Parathyroid adenoma (tissue), 2 donors: ENCODE results near the gene DIAPH2.

Source experiments
- H2AFZ ChIP-seq: fragments of 300-600 bp; sonication (generic); one replicate; pipeline ENCODE4 v1.7.0; 2017; ENCODE audit warnings: antibody characterized with exemption, mild to moderate bottlenecking
- H3K27ac ChIP-seq: fragments of 300-600 bp; sonication (generic); one replicate; pipeline ENCODE4 v1.7.0; 2017
- H3K27me3 ChIP-seq: fragments of 300-600 bp; sonication (generic); one replicate; pipeline ENCODE4 v1.7.0; 2017; ENCODE audit warnings: low read length; ENCODE audit not compliant: control insufficient read depth, insufficient read depth
- H3K36me3 ChIP-seq: fragments of 300-600 bp; sonication (generic); one replicate; pipeline ENCODE4 v1.7.0; 2017; ENCODE audit warnings: low read length; ENCODE audit not compliant: control insufficient read depth, insufficient read depth
- H3K4me1 ChIP-seq: fragments of 300-600 bp; sonication (generic); one replicate; pipeline ENCODE4 v1.7.0; 2017; ENCODE audit warnings: control low read depth
- H3K4me2 ChIP-seq: fragments of 300-600 bp; sonication (generic); one replicate; pipeline ENCODE4 v1.7.0; 2017; ENCODE audit warnings: low read length
- H3K4me3 ChIP-seq: fragments of 300-600 bp; sonication (generic); one replicate; pipeline ENCODE4 v1.7.0; 2017; ENCODE audit warnings: low read depth, low read length
- H3K79me2 ChIP-seq: fragments of 300-600 bp; sonication (generic); one replicate; pipeline ENCODE4 v1.7.0; 2017; ENCODE audit warnings: control low read depth
- H3K9ac ChIP-seq: fragments of 300-600 bp; sonication (generic); one replicate; pipeline ENCODE4 v1.7.0; 2017; ENCODE audit warnings: mild to moderate bottlenecking
- H3K9me3 ChIP-seq: fragments of 300-600 bp; sonication (generic); one replicate; pipeline ENCODE4 v1.7.0; 2017; ENCODE audit warnings: low read length; ENCODE audit not compliant: control insufficient read depth
- CTCF ChIP-seq: fragments of 300-600 bp; sonication (generic); IDR thresholded peaks from one replicate; pipeline ENCODE4 v1.7.0; 2017; ENCODE audit warnings: antibody characterized with exemption, mild to moderate bottlenecking
- donor health status: primary hyperparathyroidism.

The DIAPH2 gene

GRCh38 chrX:97126020-97126419 lies 441.4 kb downstream of the DIAPH2 start:
- Histone ChIP-seq H3K27ac (no peak overlapping the region), H3K27me3 (no peaks in the 10 kb centered on the region), H3K9me3 (no peaks in the 10 kb centered on the region), H3K4me3 (no peak overlapping the region), H3K36me3 (no peaks in the 10 kb centered on the region), H3K79me2 (no peaks in the 10 kb centered on the region), H3K4me2 (no peak overlapping the region), H2AFZ (no peak overlapping the region), H3K9ac (no peak overlapping the region), H3K4me1 (no peaks in the 10 kb centered on the region)
- no peak for TF ChIP-seq CTCF

GRCh38 chrX:97132664-97133415 lies 448.2 kb downstream of the DIAPH2 start:
- Histone ChIP-seq H3K4me3 (no peak overlapping the region), H3K9ac (no peak overlapping the region), H3K27ac (no peak overlapping the region), H2AFZ (no peak overlapping the region), H3K36me3 (no peaks in the 10 kb centered on the region), H3K4me1 (no peaks in the 10 kb centered on the region), H3K9me3 (no peaks in the 10 kb centered on the region), H3K79me2 (no peaks in the 10 kb centered on the region), H3K27me3 (no peaks in the 10 kb centered on the region), H3K4me2 (no peak overlapping the region)
- no peak for TF ChIP-seq CTCF

- Histone ChIP-seq H3K4me1 (no peaks in the 10 kb centered on the region), H3K9ac (no peak overlapping the region), H3K36me3 (no peaks in the 10 kb centered on the region), H3K9me3 (no peaks in the 10 kb centered on the region), H2AFZ (no peak overlapping the region), H3K27ac (no peak overlapping the region), H3K4me2 (no peak overlapping the region), H3K27me3 (no peaks in the 10 kb centered on the region), H3K79me2 (no peaks in the 10 kb centered on the region), H3K4me3 (no peak overlapping the region)
- no peak for TF ChIP-seq CTCF
Measured at GRCh38 chrX:97145934-97146333, 461.3 kb downstream of the DIAPH2 start.

GRCh38 chrX:97155816-97156215 lies 471.2 kb downstream of the DIAPH2 start:
- no peaks in the 10 kb centered on the region for H3K27me3 ChIP-seq
- H3K9ac ChIP-seq: no peak overlapping the region
- no peaks in the 10 kb centered on the region for H3K79me2 ChIP-seq
- no peaks in the 10 kb centered on the region for H3K36me3 ChIP-seq
- no peak overlapping the region for H3K4me2 ChIP-seq
- no peak for TF ChIP-seq CTCF
- H3K27ac ChIP-seq: no peak overlapping the region
- no peak overlapping the region for H2AFZ ChIP-seq
- H3K4me1 ChIP-seq: no peaks in the 10 kb centered on the region
- no peak overlapping the region for H3K4me3 ChIP-seq
- no peaks in the 10 kb centered on the region for H3K9me3 ChIP-seq

- no peak for TF ChIP-seq CTCF
- Histone ChIP-seq H3K4me1 (no peaks in the 10 kb centered on the region), H3K4me2 (no peak overlapping the region), H3K27ac (no peak overlapping the region), H3K79me2 (no peaks in the 10 kb centered on the region), H3K36me3 (no peaks in the 10 kb centered on the region), H3K4me3 (no peak overlapping the region), H2AFZ (no peak overlapping the region), H3K27me3 (no peaks in the 10 kb centered on the region), H3K9ac (no peak overlapping the region), H3K9me3 (no peaks in the 10 kb centered on the region)
Measured at GRCh38 chrX:97158269-97158668, 473.6 kb downstream of the DIAPH2 start.
